Gastrocnemius medialis (tissue), 4 donors: ENCODE results near the gene GPR68.

Experiments
- CTCF ChIP-seq, 5 experiments: fragments of 450-650 bp in 3 of 5; fragments of 200-600 bp in 2 of 5; sonication (generic) in 2 of 5; IDR thresholded peaks in 4 of 5; conservative IDR thresholded peaks in 1 of 5; 1 replicate in 4 of 5; 2 replicates in 1 of 5; pipeline ENCODE4 v1.5.1; 2016 to 2019; ENCODE audit warnings: antibody characterized with exemption in 5 of 5, mild to moderate bottlenecking in 3 of 5, moderate library complexity in 3 of 5
- POLR2A ChIP-seq, 2 donors: fragments of 450-650 bp; IDR thresholded peaks; one replicate each; pipeline ENCODE4 v1.6.1; 2017; ENCODE audit warnings: antibody characterized with exemption in 2 of 2, mild to moderate bottlenecking in 2 of 2, moderate library complexity in 2 of 2

DNA sequence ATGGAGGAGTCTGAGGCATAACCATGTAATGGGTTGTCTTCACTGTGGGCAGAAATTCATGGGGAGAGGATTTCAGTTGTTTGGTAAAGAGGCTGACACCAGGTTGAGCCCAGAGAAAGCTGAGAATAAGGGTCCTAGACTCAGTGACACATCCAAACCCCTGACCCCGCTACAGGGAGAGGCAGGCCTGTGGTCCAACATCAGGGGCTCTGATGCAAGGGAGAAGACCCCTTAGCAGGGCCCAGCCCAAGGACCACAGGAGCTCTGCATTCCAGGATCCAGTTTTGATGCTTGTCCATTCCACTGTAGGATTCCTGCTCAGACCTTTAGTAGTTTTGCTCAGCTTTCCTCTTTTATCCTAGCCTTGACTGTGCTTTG is 15.5 kb downstream of the GPR68 start:
- TF ChIP-seq CTCF (IDR thresholded peaks at IDR 0.05 in 4 of 5, conservative IDR thresholded peaks at IDR 0.05 in 1 of 5) (no peak), POLR2A (IDR thresholded peaks at IDR 0.05) (no peak)
